Measurements from ENCODE around the gene EFCAB12. TPM values are rescaled to one million over a fixed set of nuclear protein-coding genes. Genes with fewer than 3 reads are reported as not detected.

Gene EFCAB12
- 0.05 TPM in 1 of 2 replicates, not detected in the other for total RNA-seq

GRCh38 chr3:129428376-129429079, at the start of gene EFCAB12:
Gene EFCAB12 (minus strand): TSS chr3:129428636. CDS start chr3:129428488, 148 bp downstream.

GRCh38 chr3:129439817-129440617, 11.6 kb upstream of the EFCAB12 start, which contains the start of the genes IFT122 and MBD4:
Gene IFT122 (plus strand): TSS chr3:129440224. CDS start chr3:129440331, 107 bp downstream.
Gene MBD4 (minus strand): TSS chr3:129439948. CDS start chr3:129439833, 115 bp downstream.

Other genes starting within 250 kb of the EFCAB12 start
- 187 and 233 TPM in 2 replicates for gene CNBP, start 244.7 kb downstream of the EFCAB12 start, total RNA-seq
- 412 and 487 TPM in 2 replicates for gene COPG1, start 179.0 kb downstream of the EFCAB12 start, total RNA-seq
- gene HMCES, start 149.8 kb downstream of the EFCAB12 start, total RNA-seq: 9.8 and 18.5 TPM in 2 replicates
- gene MBD4, start 11.3 kb upstream of the EFCAB12 start, total RNA-seq: 21.9 and 28.8 TPM in 2 replicates
- 22.1 and 26.4 TPM in 2 replicates for gene IFT122, start 11.6 kb upstream of the EFCAB12 start, total RNA-seq
- not detected in 2 replicates for gene RHO, start 100.0 kb upstream of the EFCAB12 start, total RNA-seq
- gene H1-8, start 114.5 kb upstream of the EFCAB12 start, total RNA-seq: not detected in 2 replicates
- 97.4 and 163 TPM in 2 replicates for gene PLXND1, start 178.0 kb upstream of the EFCAB12 start, total RNA-seq

Data from smooth muscle cell of the umbilical artery (primary cell).